Chondrocyte (in vitro differentiated cells): ENCODE data around the gene NME7. TPM values are rescaled to one million over a fixed set of nuclear protein-coding genes. Genes with fewer than 3 reads are reported as not detected.

ENCODE experiments used
- DNase-seq: peaks from one replicate; pipeline ENCODE4 v3.0.0; 2021; ENCODE audit warnings: mixed read lengths, low spot score
- H3K27ac Mint-ChIP-seq: one replicate; pipeline ENCODE4 v1.8.0; 2021; ENCODE audit warnings: mild to moderate bottlenecking, moderate library complexity, mixed read lengths; ENCODE audit not compliant: unreplicated experiment
- H3K27me3 Mint-ChIP-seq: 2 replicates; pipeline ENCODE4 v1.8.0; 2021; ENCODE audit warnings: low read depth, mixed read lengths
- H3K36me3 Mint-ChIP-seq: 2 replicates; pipeline ENCODE4 v1.8.0; 2021; ENCODE audit warnings: low read depth, mixed read lengths
- H3K4me1 Mint-ChIP-seq: 2 replicates; pipeline ENCODE4 v1.8.0; 2021; ENCODE audit warnings: low read depth, mild to moderate bottlenecking, mixed read lengths
- H3K4me3 Mint-ChIP-seq: one replicate; pipeline ENCODE4 v1.8.0; 2021; ENCODE audit warnings: mild to moderate bottlenecking, moderate library complexity, mixed read lengths; ENCODE audit not compliant: unreplicated experiment
- H3K9me3 Mint-ChIP-seq: 2 replicates; pipeline ENCODE4 v1.8.0; 2021; ENCODE audit warnings: low read depth, mixed read lengths
- total RNA-seq: library from RNA; stranded (reverse); gene quantifications from 3 replicates; pipeline ENCODE4 v1.2.1, GENCODE V29; 2021
- TF ChIP-seq, protein P1 (sequence below): fragments of 200-600 bp; sonication (generic); IDR thresholded peaks from 2 replicates; pipeline ENCODE4 v1.5.0; 2021; ENCODE audit warnings: antibody characterized with exemption, mild to moderate bottlenecking, moderate library complexity

Gene NME7
- total RNA-seq, 1 donor from 2014 or later: 14.7 TPM

DNA sequence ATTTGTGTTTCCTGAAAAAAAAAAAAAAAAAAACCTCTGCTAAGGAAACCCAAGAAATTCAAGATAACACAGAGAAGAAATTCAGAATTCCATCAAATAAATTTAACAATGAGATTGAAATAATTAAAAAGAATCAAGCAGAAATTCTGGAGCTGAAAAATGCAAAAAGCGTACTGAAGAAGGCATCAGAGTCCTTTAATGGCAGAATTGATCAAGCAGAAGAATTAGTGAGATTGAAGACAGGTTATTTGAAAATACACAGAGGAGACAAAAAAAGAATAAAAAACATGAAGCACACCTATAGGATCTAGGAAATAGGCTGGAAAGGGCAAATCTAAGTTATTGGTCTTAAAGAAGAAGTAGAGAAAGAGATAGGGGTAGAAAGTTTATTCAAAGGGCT is 38.2 kb downstream of the NME7 start:
- peaks cover 5% of the 10 kb centered on the region for H3K36me3 Mint-ChIP-seq
- no peaks in the 10 kb centered on the region for H3K27me3 Mint-ChIP-seq
- H3K4me3 Mint-ChIP-seq: no peak overlapping the region
- H3K4me1 Mint-ChIP-seq: peaks cover 12% of the 10 kb centered on the region
- TF ChIP-seq, protein P1, sequence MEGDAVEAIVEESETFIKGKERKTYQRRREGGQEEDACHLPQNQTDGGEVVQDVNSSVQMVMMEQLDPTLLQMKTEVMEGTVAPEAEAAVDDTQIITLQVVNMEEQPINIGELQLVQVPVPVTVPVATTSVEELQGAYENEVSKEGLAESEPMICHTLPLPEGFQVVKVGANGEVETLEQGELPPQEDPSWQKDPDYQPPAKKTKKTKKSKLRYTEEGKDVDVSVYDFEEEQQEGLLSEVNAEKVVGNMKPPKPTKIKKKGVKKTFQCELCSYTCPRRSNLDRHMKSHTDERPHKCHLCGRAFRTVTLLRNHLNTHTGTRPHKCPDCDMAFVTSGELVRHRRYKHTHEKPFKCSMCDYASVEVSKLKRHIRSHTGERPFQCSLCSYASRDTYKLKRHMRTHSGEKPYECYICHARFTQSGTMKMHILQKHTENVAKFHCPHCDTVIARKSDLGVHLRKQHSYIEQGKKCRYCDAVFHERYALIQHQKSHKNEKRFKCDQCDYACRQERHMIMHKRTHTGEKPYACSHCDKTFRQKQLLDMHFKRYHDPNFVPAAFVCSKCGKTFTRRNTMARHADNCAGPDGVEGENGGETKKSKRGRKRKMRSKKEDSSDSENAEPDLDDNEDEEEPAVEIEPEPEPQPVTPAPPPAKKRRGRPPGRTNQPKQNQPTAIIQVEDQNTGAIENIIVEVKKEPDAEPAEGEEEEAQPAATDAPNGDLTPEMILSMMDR: no peak
- DNase-seq: no peak
- H3K9me3 Mint-ChIP-seq: peaks cover 25% of the 10 kb centered on the region
- H3K27ac Mint-ChIP-seq: no peak overlapping the region

DNA sequence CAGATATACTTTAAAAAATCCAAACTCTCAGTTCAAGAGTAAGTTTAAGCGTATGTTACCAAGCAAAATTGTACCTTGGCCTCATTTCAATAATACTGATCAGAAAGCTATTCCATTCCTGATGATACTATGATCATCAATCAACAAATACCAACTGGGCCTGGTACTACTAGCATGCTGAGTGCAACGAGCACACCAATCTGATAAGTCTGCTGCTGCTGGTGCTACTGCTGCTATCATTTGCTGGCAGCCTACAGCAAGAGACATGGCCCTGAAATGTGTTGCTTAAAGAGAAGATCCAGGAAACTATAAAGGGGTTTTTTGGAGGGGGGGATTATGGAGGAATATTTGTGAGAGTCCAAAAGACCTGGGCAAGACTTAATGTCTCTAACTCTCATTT is 39.7 kb downstream of the NME7 start:
- no peak for DNase-seq
- H3K9me3 Mint-ChIP-seq: peaks cover 20% of the 10 kb centered on the region
- H3K4me3 Mint-ChIP-seq: no peak overlapping the region
- TF ChIP-seq, protein P1: no peak
- H3K4me1 Mint-ChIP-seq: peaks cover 6% of the 10 kb centered on the region
- H3K27ac Mint-ChIP-seq: no peak overlapping the region
- H3K27me3 Mint-ChIP-seq: no peaks in the 10 kb centered on the region
- H3K36me3 Mint-ChIP-seq: peaks cover 5% of the 10 kb centered on the region

DNA sequence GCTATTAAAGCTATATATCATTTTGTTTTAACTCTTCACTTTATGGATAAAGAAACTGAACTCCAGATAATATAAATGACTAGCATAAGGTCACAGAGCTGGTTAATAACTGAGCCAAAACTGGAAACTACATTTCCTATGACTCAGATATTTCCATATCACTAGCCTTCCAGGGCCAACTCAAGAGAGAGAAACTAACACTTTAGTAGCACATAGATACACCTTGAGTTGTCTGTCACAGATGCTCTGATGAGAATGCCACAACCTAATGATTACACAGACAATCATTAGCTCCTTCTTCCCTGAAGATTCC is 40.7 kb downstream of the NME7 start:
- H3K4me1 Mint-ChIP-seq: peaks cover 6% of the 10 kb centered on the region
- no peak overlapping the region for H3K27ac Mint-ChIP-seq
- TF ChIP-seq, protein P1: no peak
- peaks cover 5% of the 10 kb centered on the region for H3K36me3 Mint-ChIP-seq
- peaks cover 14% of the 10 kb centered on the region for H3K9me3 Mint-ChIP-seq
- no peak overlapping the region for H3K4me3 Mint-ChIP-seq
- no peak for DNase-seq
- H3K27me3 Mint-ChIP-seq: no peaks in the 10 kb centered on the region

DNA sequence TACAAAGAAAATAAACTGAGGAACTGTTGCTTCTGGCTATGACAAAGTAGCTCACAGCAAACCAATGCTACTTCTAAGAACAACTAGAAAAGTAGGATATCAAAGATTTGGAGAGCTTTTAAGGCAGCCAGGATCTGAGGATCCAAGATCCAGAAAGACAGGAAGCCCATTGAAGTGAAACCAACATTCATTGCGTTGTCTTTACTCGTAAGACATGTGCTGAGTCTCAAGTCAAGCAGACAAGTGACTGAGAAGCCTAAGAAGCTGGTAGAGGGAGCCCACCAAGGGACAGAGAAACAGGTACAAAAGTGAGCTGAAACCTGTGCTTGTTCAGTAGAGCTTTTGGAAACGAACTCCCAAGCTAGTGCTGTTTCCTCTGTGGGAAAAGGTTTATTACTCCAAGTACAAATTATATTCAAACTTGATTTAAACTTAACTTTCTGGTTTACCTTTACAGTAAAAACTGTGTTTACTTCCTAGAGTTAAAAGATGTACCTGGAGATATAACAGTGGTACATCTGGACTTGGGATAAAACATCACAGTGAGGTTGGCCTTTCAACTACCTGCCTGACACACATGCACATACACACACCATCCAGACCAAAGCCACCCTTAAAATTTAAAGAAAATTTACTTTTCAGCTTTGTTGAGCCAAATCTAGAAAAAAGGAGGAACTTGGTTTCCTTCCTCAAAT is 41.2 kb downstream of the NME7 start:
- peaks cover 5% of the 10 kb centered on the region for H3K36me3 Mint-ChIP-seq
- no peak overlapping the region for H3K4me3 Mint-ChIP-seq

DNA sequence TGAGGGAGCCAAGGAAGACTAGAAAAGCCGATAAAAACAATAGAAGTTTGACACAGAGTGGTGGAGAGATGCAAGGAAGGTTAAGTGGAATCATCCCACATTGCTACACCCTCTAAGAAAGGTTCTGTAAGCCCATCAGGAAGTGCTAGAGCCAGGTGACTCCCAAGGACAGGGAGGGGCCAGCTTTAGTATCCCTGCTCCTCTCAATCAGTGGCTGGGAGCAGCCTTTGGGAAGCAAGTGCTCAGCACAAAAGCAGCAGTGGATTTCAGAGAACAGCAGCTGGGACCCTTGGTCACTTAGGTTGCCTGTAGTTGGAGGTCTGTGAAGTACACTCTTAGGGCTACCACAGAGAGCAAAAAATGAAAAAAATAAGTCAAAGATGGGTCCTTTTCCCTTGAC is 42.5 kb downstream of the NME7 start:
- peaks cover 6% of the 10 kb centered on the region for H3K4me1 Mint-ChIP-seq
- TF ChIP-seq, protein P1: no peak
- no peaks in the 10 kb centered on the region for H3K27me3 Mint-ChIP-seq
- no peak for DNase-seq
- H3K36me3 Mint-ChIP-seq: peaks cover 3% of the 10 kb centered on the region
- H3K4me3 Mint-ChIP-seq: no peak overlapping the region
- peaks cover 9% of the 10 kb centered on the region for H3K9me3 Mint-ChIP-seq
- no peak overlapping the region for H3K27ac Mint-ChIP-seq

More for the DNA sequence above, 41.2 kb downstream of the NME7 start:
- no peak for DNase-seq
- H3K4me1 Mint-ChIP-seq: peaks cover 6% of the 10 kb centered on the region
- peaks cover 12% of the 10 kb centered on the region for H3K9me3 Mint-ChIP-seq
- H3K27ac Mint-ChIP-seq: no peak overlapping the region
- TF ChIP-seq, protein P1: no peak
- no peaks in the 10 kb centered on the region for H3K27me3 Mint-ChIP-seq
